ENCODE data around the gene PYCARD.

DNA sequence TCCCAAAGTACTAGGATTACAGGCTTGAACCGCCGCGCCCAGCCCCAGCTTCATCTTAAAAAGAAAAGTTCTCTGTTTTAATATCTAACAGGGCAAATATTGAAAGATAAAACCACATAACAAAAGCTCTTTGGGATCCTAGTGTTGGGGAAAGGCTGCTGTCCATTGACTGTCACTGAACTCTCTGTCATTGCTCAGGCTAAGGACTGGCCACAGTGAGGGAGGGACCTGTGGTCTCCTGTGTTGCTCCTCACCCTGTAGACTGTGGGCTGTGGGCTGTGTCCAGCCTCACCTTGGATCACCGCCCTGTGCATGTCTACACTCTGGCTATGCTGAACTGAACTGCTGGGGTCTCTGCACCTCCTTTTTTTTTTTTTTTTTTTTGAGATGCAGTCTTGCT lies 25.6 kb upstream of the PYCARD start:
- TF ChIP-seq YY1 (IDR thresholded peaks at IDR 0.05; ENCODE audit: insufficient read depth, insufficient read length): no peak
- no peak for TF ChIP-seq ZNF274 (IDR thresholded peaks at IDR 0.05; ENCODE audit: low read depth, low read length)
- no peak for TF ChIP-seq SUZ12 (IDR thresholded peaks at IDR 0.05; ENCODE audit: extremely low read depth, insufficient read depth, insufficient read length)

Data from NT2/D1 (cell line).